D721Med (cell line): ENCODE measurements around the gene P4HA2.

Experiments
- DNase-seq: peaks from one replicate; pipeline ENCODE4 v3.0.0; 2011; ENCODE audit warnings: low spot score; ENCODE audit not compliant: insufficient read length
- FAIRE-seq: peaks from 2 replicates; lab custom pipeline; 2011; peaks lifted over from hg19 to GRCh38; lab: Jason Lieb, UNC
- CTCF ChIP-seq: IDR thresholded peaks from 2 replicates; pipeline ENCODE4 v1.5.1; 2012; ENCODE audit warnings: mild to moderate bottlenecking, control low read depth; ENCODE audit not compliant: insufficient read depth; ENCODE audit errors: missing control alignments

Gene P4HA2

GRCh38 chr5:132262882-132263547, 35.4 kb upstream of the P4HA2 start:
- TF ChIP-seq CTCF, result no peak
- DNase-seq, result no peak
- no peak for FAIRE-seq

GRCh38 chr5:132261881-132262845, 34.5 kb upstream of the P4HA2 start:
- DNase-seq (no peak), FAIRE-seq (no peak)
- TF ChIP-seq CTCF, result no peak

- no peak for TF ChIP-seq CTCF
- DNase-seq (no peak), FAIRE-seq (no peak)
Observed at GRCh38 chr5:132260714-132261551, 33.3 kb upstream of the P4HA2 start.

- DNase-seq (no peak), FAIRE-seq (no peak)
- no peak for TF ChIP-seq CTCF
Observed at GRCh38 chr5:132260051-132260450, 32.4 kb upstream of the P4HA2 start.

- DNase-seq, result no peak
- FAIRE-seq, result no peak
- no peak for TF ChIP-seq CTCF
Observed at GRCh38 chr5:132259069-132259851, 31.6 kb upstream of the P4HA2 start.
